Spleen (tissue), 7 donors: ENCODE results near the gene NPC1L1.

Experiments used
- CTCF ChIP-seq, 11 experiments: fragments of 200-600 bp in 7 of 11; fragments of 450-650 bp in 4 of 11; sonication (generic) in 4 of 11; IDR thresholded peaks in 8 of 11; conservative IDR thresholded peaks in 3 of 11; 1 replicate in 7 of 11; 2 replicates in 4 of 11; pipeline versions ENCODE4 v1.4.0 to v1.8.0; 2016 to 2021; ENCODE audit warnings: antibody characterized with exemption in 11 of 11, inconsistent platforms in 4 of 11, mild to moderate bottlenecking in 1 of 11
- POLR2A ChIP-seq, 3 donors: fragments of 450-650 bp; IDR thresholded peaks; one replicate each; pipeline ENCODE4 v1.5.1; 2017; ENCODE audit warnings: antibody characterized with exemption in 3 of 3, mild to moderate bottlenecking in 1 of 3
- POLR2AphosphoS5 ChIP-seq, 3 donors: sonication (generic); formaldehyde crosslinking; IDR thresholded peaks; one replicate each; pipeline ENCODE4 v1.5.1; 2017; ENCODE audit warnings: antibody characterized with exemption in 3 of 3
- donor health status: DM: no; HTN: no; CAD: no; lungs with moderate emphysema.
- donor health status: DM: no; HTN: no; CAD: no.
- donor health status: DM: no; HTN: no; CAD: no.

GRCh38 chr7:44518761-44519160, 22.4 kb downstream of the NPC1L1 start:
- TF ChIP-seq POLR2AphosphoS5 (IDR thresholded peaks at IDR 0.05) (no peak), POLR2A (IDR thresholded peaks at IDR 0.05) (no peak), CTCF (IDR thresholded peaks at IDR 0.05 in 8 of 11, conservative IDR thresholded peaks at IDR 0.05 in 3 of 11) (no peak)
